Lower leg skin (tissue), 4 donors: ENCODE results near the gene SYT6. TPM values are rescaled to one million over a fixed set of nuclear protein-coding genes. Genes with fewer than 3 reads are reported as not detected.

ENCODE experiments used
- DNase-seq, 2 donors: peaks; one replicate each; pipeline ENCODE4 v3.0.0-alpha.2; 2019; ENCODE audit warnings: low spot score in 2 of 2
- H3K4me3 ChIP-seq: fragments of 200-600 bp; sonication (generic); 2 replicates; pipeline ENCODE4 v1.5.1; 2017; ENCODE audit warnings: mild to moderate bottlenecking, low read depth; ENCODE audit not compliant: poor library complexity, severe bottlenecking
- CTCF ChIP-seq, 3 donors: fragments of 450-650 bp; IDR thresholded peaks; one replicate each; pipeline ENCODE4 v1.5.1; 2016; ENCODE audit warnings: antibody characterized with exemption in 3 of 3, mild to moderate bottlenecking in 3 of 3, moderate library complexity in 2 of 3
- POLR2A ChIP-seq, 2 donors: fragments of 450-650 bp; IDR thresholded peaks; one replicate each; pipeline ENCODE4 v1.6.1; 2016 to 2017; ENCODE audit warnings: antibody characterized with exemption in 2 of 2, mild to moderate bottlenecking in 1 of 2, moderate library complexity in 1 of 2
- WGBS, 2 donors: methylation state at CpG; one replicate each; pipeline ENCODE4 v1.1.5; 2018; 5-methylcytosine and 5-hydroxymethylcytosine counted together
- intact Hi-C: fragments of 100-400 bp; cut with DNase I; formaldehyde crosslinking; loops from one replicate; pipeline ENCODE4 v1.15.0; 2023; ENCODE audit warnings: low total_unique reads
- total RNA-seq, 4 donors: library from RNA; depleted of rRNA; stranded (reverse); fragments of >200 nt; gene quantifications; one replicate each; pipeline ENCODE4 v1.1.0, GENCODE V29; 2016

The SYT6 gene
- total RNA-seq, 4 donors from 2014 or later: 0.10 to 4.5 TPM; not detected in 2

GRCh38 chr1:114176366-114176765, 22.7 kb upstream of the SYT6 start:
- TF ChIP-seq POLR2A (IDR thresholded peaks at IDR 0.05) (no peak), CTCF (IDR thresholded peaks at IDR 0.05) (no peak)
- no peak overlapping the region for H3K4me3 ChIP-seq
- WGBS, 2 donors: 88 to 94% methylated on average over 2 of the region's 2 CpGs
- intact Hi-C loops: loop anchor here (10.0 kb wide), 1 partner anchor 1312 kb away; no protein-coding TSS in a partner anchor
- DNase-seq: no peak

- intact Hi-C loops: loop anchor here (10.0 kb wide), 1 partner anchor 1309 kb away; no protein-coding TSS in a partner anchor
- WGBS, 2 donors: 74 to 81% methylated on average over 5 of the region's 5 CpGs
- no peak for DNase-seq
- no peak overlapping the region for H3K4me3 ChIP-seq
- TF ChIP-seq CTCF (IDR thresholded peaks at IDR 0.05) (no peak), POLR2A (IDR thresholded peaks at IDR 0.05) (no peak)
Measured at GRCh38 chr1:114173680-114174079, 20.0 kb upstream of the SYT6 start.

- 84 to 85% methylated on average over 3 of the region's 3 CpGs for WGBS, 2 donors
- no peak for DNase-seq
- H3K4me3 ChIP-seq: no peak overlapping the region
- TF ChIP-seq CTCF (IDR thresholded peaks at IDR 0.05) (no peak), POLR2A (IDR thresholded peaks at IDR 0.05) (no peak)
- intact Hi-C loops: no loop called here
Measured at GRCh38 chr1:114169509-114169908, 15.8 kb upstream of the SYT6 start.

- no peak for TF ChIP-seq CTCF (IDR thresholded peaks at IDR 0.05)
- DNase-seq: no peak
- intact Hi-C loops: no loop called here
- 76 to 79% methylated on average over 3 of the region's 3 CpGs for WGBS, 2 donors
- H3K4me3 ChIP-seq: no peak overlapping the region
Measured at GRCh38 chr1:114167226-114167625, 13.6 kb upstream of the SYT6 start.

GRCh38 chr1:114164840-114165543, 11.3 kb upstream of the SYT6 start:
- no peak overlapping the region for H3K4me3 ChIP-seq
- 72 to 74% methylated on average over 3 of the region's 3 CpGs for WGBS, 2 donors
- TF ChIP-seq CTCF (IDR thresholded peaks at IDR 0.05): no peak
- TF ChIP-seq POLR2A (IDR thresholded peaks at IDR 0.05): no peak
- DNase-seq: no peak
- intact Hi-C loops: no loop called here

GRCh38 chr1:114159941-114160340, 6.3 kb upstream of the SYT6 start:
- DNase-seq: no peak
- WGBS, 2 donors: 75 to 89% methylated on average over 2 of the region's 2 CpGs

More at GRCh38 chr1:114159941-114160340, 6.3 kb upstream of the SYT6 start:
- H3K4me3 ChIP-seq: no peak overlapping the region
- TF ChIP-seq POLR2A (IDR thresholded peaks at IDR 0.05) (no peak), CTCF (IDR thresholded peaks at IDR 0.05) (no peak)
- intact Hi-C loops: no loop called here
